Posterior cingulate gyrus (tissue), 11 donors: Measurements from ENCODE around the gene ACTN3.
A peak's percentile ranks its signal among the peaks of the same experiment; 100 is the strongest.
"Not testable (repeated sequence)": the region's sequence is repeated elsewhere in the genome, so short reads cannot be mapped to it uniquely, and the experiment has no call there.

Source experiments
- DNase-seq, 10 donors: peaks; one replicate each; pipeline versions ENCODE4 v3.0.0 to v3.0.0-alpha.2; 2020 to 2021; ENCODE audit warnings: mixed read lengths in 3 of 10
- intact Hi-C: fragments of 100-400 bp; cut with DNase I; formaldehyde crosslinking; loops from one replicate; pipeline ENCODE4 v1.15.1; 2023

Gene ACTN3

GRCh38 chr11:66543263-66544107, 3.2 kb upstream of the ACTN3 start:
- intact Hi-C loops: no loop called here
- peak in 8 of 10 donors; percentile 36 to 92 (median 65) for DNase-seq

- intact Hi-C loops, DNase-seq: not testable (repeated sequence)
Measured at GRCh38 chr11:66544952-66545351, 1.8 kb upstream of the ACTN3 start.

- DNase-seq: peak; percentile 92 to 100 (median 98)
- intact Hi-C loops: no loop called here
Measured at GRCh38 chr11:66545701-66546367, 869 bp upstream of the ACTN3 start, which contains the start of gene ZDHHC24. Gene ZDHHC24, minus strand, starts transcription at chr11:66546048. Its CDS starts 45 bp downstream, at chr11:66546003.

GRCh38 chr11:66546966-66547661, 411 bp downstream of the ACTN3 start:
- DNase-seq: no peak
- intact Hi-C loops: no loop called here

- intact Hi-C loops: no loop called here
- no peak for DNase-seq
Measured at GRCh38 chr11:66547662-66548009, 933 bp downstream of the ACTN3 start.

- no peak for DNase-seq
- intact Hi-C loops: no loop called here
Measured at GRCh38 chr11:66548041-66548440, 1.3 kb downstream of the ACTN3 start.

GRCh38 chr11:66548774-66549630, 2.3 kb downstream of the ACTN3 start:
- no peak for DNase-seq
- intact Hi-C loops: no loop called here

GRCh38 chr11:66549696-66550095, 3.0 kb downstream of the ACTN3 start:
- intact Hi-C loops: no loop called here
- no peak for DNase-seq

GRCh38 chr11:66550887-66551286, 4.2 kb downstream of the ACTN3 start:
- intact Hi-C loops: no loop called here
- DNase-seq: no peak

- intact Hi-C loops: no loop called here
Measured at GRCh38 chr11:66554602-66555001, 7.9 kb downstream of the ACTN3 start.

GRCh38 chr11:66555416-66555815, 8.7 kb downstream of the ACTN3 start:
- DNase-seq: no peak
- intact Hi-C loops: no loop called here

More at GRCh38 chr11:66554602-66555001, 7.9 kb downstream of the ACTN3 start:
- DNase-seq: no peak

GRCh38 chr11:66556086-66556485, 9.4 kb downstream of the ACTN3 start:
- intact Hi-C loops: no loop called here
- no peak for DNase-seq

- DNase-seq: no peak
- intact Hi-C loops: no loop called here
Measured at GRCh38 chr11:66557733-66558326, 11.1 kb downstream of the ACTN3 start.

- DNase-seq: peak in 1 of 10 donors; percentile 89
- intact Hi-C loops: no loop called here
Measured at GRCh38 chr11:66559142-66559865, 12.6 kb downstream of the ACTN3 start.

- intact Hi-C loops: no loop called here
- no peak for DNase-seq
Measured at GRCh38 chr11:66559866-66560676, 13.4 kb downstream of the ACTN3 start.

- no peak for DNase-seq
- intact Hi-C loops: no loop called here
Measured at GRCh38 chr11:66561178-66561974, 14.7 kb downstream of the ACTN3 start.

GRCh38 chr11:66561975-66562248, 15.2 kb downstream of the ACTN3 start:
- DNase-seq: no peak
- intact Hi-C loops: no loop called here

GRCh38 chr11:66562275-66562674, 15.6 kb downstream of the ACTN3 start:
- intact Hi-C loops: no loop called here
- DNase-seq: no peak
